Neural progenitor cell (in vitro differentiated cells): Measurements from ENCODE around the gene FGD3. TPM values are rescaled to one million over a fixed set of nuclear protein-coding genes. Genes with fewer than 3 reads are reported as not detected.

ENCODE experiments used
- DNase-seq: peaks from one replicate; pipeline ENCODE4 v3.0.0-alpha.2; 2016; ENCODE audit warnings: low spot score
- H2AFZ ChIP-seq: fragments of 200-600 bp; sonication (generic); replicated peaks from 2 replicates; pipeline ENCODE4 v1.6.1; 2016; ENCODE audit warnings: antibody characterized with exemption
- H3F3A ChIP-seq: fragments of 200-600 bp; sonication (generic); 2 replicates; pipeline ENCODE4 v1.6.1; 2016; ENCODE audit warnings: antibody characterized with exemption, low read depth
- H3K27ac ChIP-seq: fragments of 200-600 bp; sonication (generic); 2 replicates; pipeline ENCODE4 v1.5.1; 2016; ENCODE audit warnings: mild to moderate bottlenecking
- H3K27me3 ChIP-seq: fragments of 200-600 bp; sonication (generic); 2 replicates; pipeline ENCODE4 v1.6.1; 2016; ENCODE audit warnings: mild to moderate bottlenecking, moderate library complexity
- H3K36me3 ChIP-seq: fragments of 200-600 bp; sonication (generic); 2 replicates; pipeline ENCODE4 v1.5.1; 2016
- H3K4me1 ChIP-seq: fragments of 200-600 bp; sonication (generic); 2 replicates; pipeline ENCODE4 v1.6.1; 2016; ENCODE audit warnings: mixed run types
- H3K4me2 ChIP-seq: fragments of 200-600 bp; sonication (generic); 2 replicates; pipeline ENCODE4 v1.6.1; 2016
- H3K4me3 ChIP-seq: fragments of 200-600 bp; sonication (generic); 2 replicates; pipeline ENCODE4 v1.5.1; 2016
- H3K79me2 ChIP-seq: fragments of 200-600 bp; sonication (generic); 2 replicates; pipeline ENCODE4 v1.6.1; 2016; ENCODE audit warnings: low read depth
- H3K9ac ChIP-seq: fragments of 200-600 bp; sonication (generic); 2 replicates; pipeline ENCODE4 v1.6.1; 2016
- H3K9me3 ChIP-seq: fragments of 200-600 bp; sonication (generic); 2 replicates; pipeline ENCODE4 v1.5.1; 2016; ENCODE audit warnings: low read depth
- H4K20me1 ChIP-seq: fragments of 200-600 bp; sonication (generic); 2 replicates; pipeline ENCODE4 v1.6.1; 2016; ENCODE audit warnings: low read depth
- H3K27ac Mint-ChIP-seq: 3 replicates; pipeline ENCODE4 v1.8.0; 2021; ENCODE audit warnings: mixed read lengths
- H3K27me3 Mint-ChIP-seq: 2 replicates; pipeline ENCODE4 v1.8.0; 2022; ENCODE audit warnings: low read depth, mild to moderate bottlenecking, inconsistent platforms, moderate library complexity, mixed read lengths; ENCODE audit not compliant: insufficient read depth
- H3K36me3 Mint-ChIP-seq: 3 replicates; pipeline ENCODE4 v1.8.0; 2021; ENCODE audit warnings: mixed read lengths
- H3K4me1 Mint-ChIP-seq: 3 replicates; pipeline ENCODE4 v1.8.0; 2021; ENCODE audit warnings: mixed read lengths
- H3K4me3 Mint-ChIP-seq: 3 replicates; pipeline ENCODE4 v1.8.0; 2021; ENCODE audit warnings: mild to moderate bottlenecking, moderate library complexity, mixed read lengths
- H3K9me3 Mint-ChIP-seq: 3 replicates; pipeline ENCODE4 v1.8.0; 2020; ENCODE audit warnings: mixed read lengths
- CTCF ChIP-seq: fragments of 200-600 bp; sonication (generic); IDR thresholded peaks from 2 replicates; pipeline ENCODE4 v1.5.1; 2017; ENCODE audit warnings: antibody characterized with exemption, mild to moderate bottlenecking
- EZH2 ChIP-seq: fragments of 200-600 bp; sonication (generic); IDR thresholded peaks from 2 replicates; pipeline ENCODE4 v1.6.1; 2017; ENCODE audit warnings: antibody characterized with exemption, mild to moderate bottlenecking, moderate library complexity
- EZH2phosphoT487 ChIP-seq: fragments of 200-600 bp; sonication (generic); IDR thresholded peaks from 2 replicates; pipeline ENCODE4 v1.6.1; 2017; ENCODE audit warnings: antibody characterized with exemption
- total RNA-seq: library from RNA; depleted of rRNA; stranded (reverse); fragments of >200 nt; gene quantifications from 2 replicates; pipeline ENCODE4 v1.2.3, GENCODE V29; 2015; ENCODE audit warnings: low replicate concordance

FGD3 gene
- total RNA-seq, 1 donor from 2014 or later, result 0.56 TPM

GRCh38 chr9:93003552-93004407 lies 56.5 kb downstream of the FGD3 start:
- Mint-ChIP-seq H3K4me1 (no peaks in the 10 kb centered on the region), H3K4me3 (no peak overlapping the region)

GRCh38 chr9:93004561-93004960 lies 57.2 kb downstream of the FGD3 start:
- H3K4me1 Mint-ChIP-seq, result no peaks in the 10 kb centered on the region
- H3K9me3 Mint-ChIP-seq, result peaks cover 12% of the 10 kb centered on the region
- Histone ChIP-seq H3K79me2 (no peaks in the 10 kb centered on the region), H2AFZ (no peak overlapping the region), H3K9ac (no peak overlapping the region), H3K4me2 (no peak overlapping the region), H3K27ac (no peak overlapping the region), H3K4me3 (no peak overlapping the region), H3F3A (no peaks in the 10 kb centered on the region), H3K9me3 (peaks cover 8% of the 10 kb centered on the region), H3K4me1 (no peaks in the 10 kb centered on the region), H3K36me3 (no peaks in the 10 kb centered on the region), H4K20me1 (no peaks in the 10 kb centered on the region), H3K27me3 (no peaks in the 10 kb centered on the region)
- no peak overlapping the region for H3K4me3 Mint-ChIP-seq
- H3K27ac Mint-ChIP-seq, result no peak overlapping the region
- TF ChIP-seq EZH2phosphoT487, result no peak
- no peak for TF ChIP-seq EZH2
- TF ChIP-seq CTCF, result no peak
- no peak for DNase-seq
- H3K27me3 Mint-ChIP-seq, result peaks cover 9% of the 10 kb centered on the region
- no peaks in the 10 kb centered on the region for H3K36me3 Mint-ChIP-seq

More at GRCh38 chr9:93003552-93004407, 56.5 kb downstream of the FGD3 start:
- TF ChIP-seq CTCF, result peak; percentile 73
- TF ChIP-seq EZH2, result no peak
- Histone ChIP-seq H3K9ac (no peak overlapping the region), H3K4me3 (no peak overlapping the region), H3K9me3 (peaks cover 8% of the 10 kb centered on the region), H3K27ac (no peak overlapping the region), H2AFZ (peak overlapping the region; percentile 57), H3K4me2 (no peak overlapping the region), H3K36me3 (no peaks in the 10 kb centered on the region), H3K79me2 (no peaks in the 10 kb centered on the region), H3K27me3 (no peaks in the 10 kb centered on the region), H3K4me1 (no peaks in the 10 kb centered on the region), H3F3A (no peaks in the 10 kb centered on the region), H4K20me1 (no peaks in the 10 kb centered on the region)
- DNase-seq, result peak; percentile 71
- Mint-ChIP-seq H3K9me3 (peaks cover 14% of the 10 kb centered on the region), H3K36me3 (no peaks in the 10 kb centered on the region), H3K27me3 (peaks cover 5% of the 10 kb centered on the region), H3K27ac (no peak overlapping the region)

- Histone ChIP-seq H3K9ac (no peak overlapping the region), H3K4me2 (no peak overlapping the region), H4K20me1 (no peaks in the 10 kb centered on the region), H3K4me1 (no peaks in the 10 kb centered on the region), H3K9me3 (no peaks in the 10 kb centered on the region), H3K4me3 (no peak overlapping the region), H2AFZ (no peak overlapping the region), H3K27ac (no peak overlapping the region), H3F3A (no peaks in the 10 kb centered on the region), H3K36me3 (no peaks in the 10 kb centered on the region), H3K79me2 (no peaks in the 10 kb centered on the region), H3K27me3 (no peaks in the 10 kb centered on the region)
- Mint-ChIP-seq H3K27me3 (peaks cover 9% of the 10 kb centered on the region), H3K9me3 (peaks cover 2% of the 10 kb centered on the region), H3K4me3 (no peak overlapping the region), H3K36me3 (no peaks in the 10 kb centered on the region), H3K27ac (no peak overlapping the region), H3K4me1 (no peaks in the 10 kb centered on the region)
- DNase-seq, result no peak
- no peak for TF ChIP-seq EZH2phosphoT487
- TF ChIP-seq CTCF, result no peak
- no peak for TF ChIP-seq EZH2
These were observed 58.6 kb downstream of the FGD3 start for GRCh38 chr9:93005876-93006275.
